GM12892 (cell line): ENCODE data around the gene LRP3.

Experiments
- POLR2A ChIP-seq: IDR thresholded peaks from 2 replicates; pipeline ENCODE4 v1.6.1; 2011; ENCODE audit warnings: low read depth, low read length, control low read depth
- POLR2AphosphoS5 ChIP-seq: IDR thresholded peaks from 2 replicates; pipeline ENCODE4 v1.6.1; 2011; ENCODE audit warnings: low read depth, low read length, control low read depth
- TAF1 ChIP-seq: IDR thresholded peaks from 2 replicates; pipeline ENCODE4 v1.6.1; 2011; ENCODE audit warnings: low read depth, mild to moderate bottlenecking, control low read depth, low read length, borderline replicate concordance

DNA sequence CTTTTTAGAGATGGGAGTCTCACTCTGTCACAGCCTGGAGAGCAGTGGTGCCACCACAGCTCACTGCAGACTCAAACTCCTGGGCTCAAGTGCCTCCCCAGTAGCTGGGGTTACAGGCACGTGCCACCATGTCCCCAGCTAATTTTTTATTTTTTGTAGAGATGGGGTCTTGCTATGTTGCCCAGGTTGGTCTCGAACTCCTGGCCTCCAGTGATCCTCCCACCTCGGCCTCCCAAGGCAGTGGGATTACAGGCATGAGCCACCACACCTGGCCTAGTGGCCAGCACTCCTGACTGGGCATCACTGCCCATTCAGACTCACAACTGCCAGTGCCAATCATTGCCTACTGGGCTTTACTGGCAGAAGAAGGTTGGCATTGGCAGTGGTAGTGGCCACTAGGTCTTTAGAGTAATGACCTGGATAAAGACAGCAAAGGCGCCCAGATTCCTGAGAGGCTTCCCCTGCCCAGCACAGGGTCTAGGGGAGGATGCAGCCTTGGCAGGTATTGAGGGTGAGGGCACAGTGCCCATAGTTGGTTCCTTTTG lies 58.4 kb downstream of the LRP3 start:
- TF ChIP-seq POLR2AphosphoS5 (no peak), POLR2A (no peak), TAF1 (no peak)
